HEK293 (cell line): ENCODE data around the gene FLNA.

ENCODE experiments used
- PATZ1 ChIP-seq: fragments of 450-650 bp; formaldehyde crosslinking; IDR thresholded peaks from 2 replicates; pipeline ENCODE4 v1.5.1; 2016; ENCODE audit warnings: missing biosample characterization, missing genetic modification characterization
- REPIN1 ChIP-seq: fragments of 450-650 bp; formaldehyde crosslinking; IDR thresholded peaks from 2 replicates; pipeline ENCODE4 v1.5.1; 2017; ENCODE audit warnings: missing biosample characterization, missing genetic modification characterization, low read depth
- SCRT1 ChIP-seq: fragments of 450-650 bp; formaldehyde crosslinking; IDR thresholded peaks from 2 replicates; pipeline ENCODE4 v1.5.1; 2016; ENCODE audit warnings: missing biosample characterization, missing genetic modification characterization, borderline replicate concordance
- ZBTB26 ChIP-seq: fragments of 450-650 bp; formaldehyde crosslinking; optimal IDR thresholded peaks from 2 replicates; pipeline ENCODE3; 2016; ENCODE audit warnings: missing biosample characterization, mild to moderate bottlenecking, missing genetic modification characterization
- ZFP41 ChIP-seq: fragments of 450-650 bp; formaldehyde crosslinking; IDR thresholded peaks from 2 replicates; pipeline ENCODE4 v1.5.1; 2016; ENCODE audit warnings: missing biosample characterization, missing genetic modification characterization, borderline replicate concordance
- ZIC2 ChIP-seq: fragments of 450-650 bp; formaldehyde crosslinking; IDR thresholded peaks from 2 replicates; pipeline ENCODE4 v1.5.1; 2016; ENCODE audit warnings: missing biosample characterization, missing genetic modification characterization
- ZNF112 ChIP-seq: fragments of 450-650 bp; formaldehyde crosslinking; IDR thresholded peaks from 2 replicates; pipeline ENCODE4 v1.5.0; 2017; ENCODE audit warnings: missing biosample characterization, missing genetic modification characterization
- ZNF157 ChIP-seq: fragments of 450-650 bp; formaldehyde crosslinking; IDR thresholded peaks from 2 replicates; pipeline ENCODE4 v1.5.1; 2016; ENCODE audit warnings: missing biosample characterization, missing genetic modification characterization
- ZNF19 ChIP-seq: fragments of 450-650 bp; formaldehyde crosslinking; IDR thresholded peaks from 2 replicates; pipeline ENCODE4; 2016; ENCODE audit warnings: missing biosample characterization, missing genetic modification characterization, low read depth
- ZNF2 ChIP-seq: fragments of 450-650 bp; formaldehyde crosslinking; IDR thresholded peaks from 2 replicates; pipeline ENCODE4 v1.5.1; 2016; ENCODE audit warnings: missing biosample characterization, missing genetic modification characterization
- ZNF202 ChIP-seq: fragments of 450-650 bp; formaldehyde crosslinking; IDR thresholded peaks from 2 replicates; pipeline ENCODE4 v1.5.1; 2016; ENCODE audit warnings: missing biosample characterization, missing genetic modification characterization, borderline replicate concordance
- ZNF24 ChIP-seq: fragments of 450-650 bp; formaldehyde crosslinking; IDR thresholded peaks from 2 replicates; pipeline ENCODE4 v1.5.1; 2016; ENCODE audit warnings: missing biosample characterization, missing genetic modification characterization
- ZNF266 ChIP-seq: fragments of 450-650 bp; formaldehyde crosslinking; IDR thresholded peaks from 2 replicates; pipeline ENCODE4 v1.5.1; 2016; ENCODE audit warnings: missing biosample characterization, missing genetic modification characterization, low read depth
- ZNF350 ChIP-seq: fragments of 450-650 bp; formaldehyde crosslinking; IDR thresholded peaks from 2 replicates; pipeline ENCODE4 v1.5.0; 2017; ENCODE audit warnings: missing biosample characterization, mild to moderate bottlenecking, missing genetic modification characterization
- ZNF391 ChIP-seq: fragments of 450-650 bp; formaldehyde crosslinking; IDR thresholded peaks from 2 replicates; pipeline ENCODE4 v1.5.1; 2016; ENCODE audit warnings: low read depth, missing biosample characterization, missing genetic modification characterization, borderline replicate concordance
- ZNF416 ChIP-seq: fragments of 450-650 bp; formaldehyde crosslinking; IDR thresholded peaks from 2 replicates; pipeline ENCODE4 v1.5.1; 2016; ENCODE audit warnings: missing biosample characterization, missing genetic modification characterization
- ZNF426 ChIP-seq: fragments of 450-650 bp; formaldehyde crosslinking; IDR thresholded peaks from 2 replicates; pipeline ENCODE4 v1.5.1; 2017; ENCODE audit warnings: missing biosample characterization, missing genetic modification characterization, mild to moderate bottlenecking, inconsistent platforms, moderate library complexity
- ZNF513 ChIP-seq: fragments of 450-650 bp; IDR thresholded peaks from 2 replicates; pipeline ENCODE4 v1.5.1; 2018; ENCODE audit warnings: missing biosample characterization, missing genetic modification characterization
- ZNF530 ChIP-seq: fragments of 450-650 bp; formaldehyde crosslinking; IDR thresholded peaks from 2 replicates; pipeline ENCODE4 v1.5.1; 2016; ENCODE audit warnings: low read depth, missing biosample characterization, missing genetic modification characterization
- ZNF561 ChIP-seq: fragments of 450-650 bp; IDR thresholded peaks from 2 replicates; pipeline ENCODE4 v1.5.1; 2018; ENCODE audit warnings: missing biosample characterization, missing genetic modification characterization, borderline replicate concordance
- ZNF580 ChIP-seq: fragments of 450-650 bp; formaldehyde crosslinking; IDR thresholded peaks from 2 replicates; pipeline ENCODE4 v1.5.1; 2016; ENCODE audit warnings: missing biosample characterization, missing genetic modification characterization
- ZNF629 ChIP-seq: fragments of 450-650 bp; formaldehyde crosslinking; IDR thresholded peaks from 2 replicates; pipeline ENCODE4 v1.5.1; 2017; ENCODE audit warnings: missing biosample characterization, missing genetic modification characterization
- ZNF658 ChIP-seq: fragments of 450-650 bp; formaldehyde crosslinking; IDR thresholded peaks from 2 replicates; pipeline ENCODE4; 2016; ENCODE audit warnings: missing biosample characterization, missing genetic modification characterization
- ZNF664 ChIP-seq: fragments of 450-650 bp; formaldehyde crosslinking; IDR thresholded peaks from 2 replicates; pipeline ENCODE4 v1.5.1; 2016; ENCODE audit warnings: missing biosample characterization, missing genetic modification characterization
- ZNF76 ChIP-seq: fragments of 450-650 bp; formaldehyde crosslinking; IDR thresholded peaks from 2 replicates; pipeline ENCODE4; 2016; ENCODE audit warnings: low read depth, missing biosample characterization, missing genetic modification characterization, borderline replicate concordance
- ZNF777 ChIP-seq: fragments of 450-650 bp; formaldehyde crosslinking; IDR thresholded peaks from 2 replicates; pipeline ENCODE4 v1.5.1; 2017; ENCODE audit warnings: missing biosample characterization, missing genetic modification characterization, borderline replicate concordance
- ZNF830 ChIP-seq: fragments of 450-650 bp; IDR thresholded peaks from 2 replicates; pipeline ENCODE4 v1.5.0; 2018; ENCODE audit warnings: missing biosample characterization, missing genetic modification characterization, low read depth, mild to moderate bottlenecking, moderate library complexity
- TF ChIP-seq, protein P1 (sequence below): fragments of 450-650 bp; formaldehyde crosslinking; IDR thresholded peaks from 2 replicates; pipeline ENCODE4 v1.5.1; 2016; ENCODE audit warnings: missing biosample characterization, missing genetic modification characterization

The FLNA gene

DNA sequence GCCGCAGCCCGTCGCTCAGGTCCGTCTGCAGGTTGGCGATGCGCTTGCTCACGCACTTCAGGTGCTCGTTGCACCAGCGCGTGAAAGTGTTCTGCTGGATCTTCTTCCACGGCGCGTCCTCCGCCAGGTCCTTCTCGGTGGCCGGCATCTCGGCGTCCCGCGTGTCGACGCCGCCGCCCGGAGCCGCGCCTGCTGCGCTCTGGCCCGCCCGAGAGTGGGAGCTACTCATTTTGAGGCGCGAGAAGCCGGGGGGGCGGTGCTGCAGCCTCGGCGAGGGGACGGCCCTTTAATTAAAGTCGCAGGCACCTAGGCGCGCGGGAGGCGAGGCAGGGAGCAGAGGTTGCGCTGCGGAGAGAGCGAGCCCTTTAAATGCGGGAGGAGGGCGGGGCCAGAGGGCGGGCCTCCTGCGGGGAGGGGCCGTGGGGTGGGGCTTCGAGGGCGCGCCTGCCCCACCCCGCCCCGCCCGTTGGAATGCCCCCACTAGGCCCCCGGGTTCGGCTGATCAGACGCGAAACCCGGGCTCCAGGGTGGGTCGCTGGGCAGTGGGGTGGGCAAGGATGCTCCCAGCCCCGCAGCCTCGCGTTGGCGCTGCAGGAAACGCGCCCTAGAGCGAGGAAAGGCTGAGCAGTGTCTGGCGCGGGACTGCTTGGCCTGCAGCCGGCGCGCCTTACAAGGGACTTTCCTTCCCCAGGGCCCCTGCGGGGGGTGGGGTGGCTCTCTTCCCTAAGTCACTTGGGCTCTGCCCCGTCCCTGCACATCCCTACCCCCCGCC lies 3.2 kb downstream of the FLNA start (continued):
- TF ChIP-seq, protein P1, sequence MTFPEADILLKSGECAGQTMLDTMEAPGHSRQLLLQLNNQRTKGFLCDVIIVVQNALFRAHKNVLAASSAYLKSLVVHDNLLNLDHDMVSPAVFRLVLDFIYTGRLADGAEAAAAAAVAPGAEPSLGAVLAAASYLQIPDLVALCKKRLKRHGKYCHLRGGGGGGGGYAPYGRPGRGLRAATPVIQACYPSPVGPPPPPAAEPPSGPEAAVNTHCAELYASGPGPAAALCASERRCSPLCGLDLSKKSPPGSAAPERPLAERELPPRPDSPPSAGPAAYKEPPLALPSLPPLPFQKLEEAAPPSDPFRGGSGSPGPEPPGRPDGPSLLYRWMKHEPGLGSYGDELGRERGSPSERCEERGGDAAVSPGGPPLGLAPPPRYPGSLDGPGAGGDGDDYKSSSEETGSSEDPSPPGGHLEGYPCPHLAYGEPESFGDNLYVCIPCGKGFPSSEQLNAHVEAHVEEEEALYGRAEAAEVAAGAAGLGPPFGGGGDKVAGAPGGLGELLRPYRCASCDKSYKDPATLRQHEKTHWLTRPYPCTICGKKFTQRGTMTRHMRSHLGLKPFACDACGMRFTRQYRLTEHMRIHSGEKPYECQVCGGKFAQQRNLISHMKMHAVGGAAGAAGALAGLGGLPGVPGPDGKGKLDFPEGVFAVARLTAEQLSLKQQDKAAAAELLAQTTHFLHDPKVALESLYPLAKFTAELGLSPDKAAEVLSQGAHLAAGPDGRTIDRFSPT (tag by site-specific recombination), result 0 out of 2 replicates have a peak, but pooled peaks have one; percentile 12
- TF ChIP-seq ZNF76 (peak; percentile 30; the same call in 1 of the 2 replicates), ZNF266 (tag by site-specific recombination) (no peak), ZNF580 (tag by site-specific recombination) (no peak; the same call in 1 of the 2 replicates), SCRT1 (tag by site-specific recombination) (no peak), ZFP41 (tag by site-specific recombination) (no peak), ZNF24 (tag by site-specific recombination) (peak; percentile 29; the same call in 1 of the 2 replicates), ZBTB26 (tag by site-specific recombination) (peak; percentile 87), ZNF777 (tag by site-specific recombination) (no peak), ZNF416 (tag by site-specific recombination) (no peak), ZNF513 (tag by site-specific recombination) (peak; percentile 28; the same call in 1 of the 2 replicates), PATZ1 (tag by site-specific recombination) (peak; percentile 92), ZNF202 (tag by site-specific recombination) (no peak), ZNF530 (tag by site-specific recombination) (no peak), ZNF664 (tag by site-specific recombination) (no peak), ZNF157 (tag by site-specific recombination) (no peak), ZNF19 (tag by site-specific recombination) (no peak), ZIC2 (tag by site-specific recombination) (no peak), ZNF658 (0 out of 2 replicates have a peak, but pooled peaks have one; percentile 31), ZNF830 (no peak), ZNF629 (tag by site-specific recombination) (peak; percentile 49; the same call in 1 of the 2 replicates), ZNF350 (no peak), ZNF426 (no peak), ZNF2 (tag by site-specific recombination) (peak; percentile 90), REPIN1 (0 out of 2 replicates have a peak, but pooled peaks have one; percentile 50), ZNF391 (peak; percentile 95), ZNF561 (0 out of 2 replicates have a peak, but pooled peaks have one; percentile 13), ZNF112 (tag by site-specific recombination) (no peak)
